DMS153 (cell line): ENCODE results near the gene FXR2.
"Not testable (repeated sequence)": the region's sequence is repeated elsewhere in the genome, so short reads cannot be mapped to it uniquely, and the experiment has no call there.

Experiments used
- DNase-seq: peaks from one replicate; lab custom pipeline; 2025; lab: John Stamatoyannopoulos, UW

FXR2 gene

DNA sequence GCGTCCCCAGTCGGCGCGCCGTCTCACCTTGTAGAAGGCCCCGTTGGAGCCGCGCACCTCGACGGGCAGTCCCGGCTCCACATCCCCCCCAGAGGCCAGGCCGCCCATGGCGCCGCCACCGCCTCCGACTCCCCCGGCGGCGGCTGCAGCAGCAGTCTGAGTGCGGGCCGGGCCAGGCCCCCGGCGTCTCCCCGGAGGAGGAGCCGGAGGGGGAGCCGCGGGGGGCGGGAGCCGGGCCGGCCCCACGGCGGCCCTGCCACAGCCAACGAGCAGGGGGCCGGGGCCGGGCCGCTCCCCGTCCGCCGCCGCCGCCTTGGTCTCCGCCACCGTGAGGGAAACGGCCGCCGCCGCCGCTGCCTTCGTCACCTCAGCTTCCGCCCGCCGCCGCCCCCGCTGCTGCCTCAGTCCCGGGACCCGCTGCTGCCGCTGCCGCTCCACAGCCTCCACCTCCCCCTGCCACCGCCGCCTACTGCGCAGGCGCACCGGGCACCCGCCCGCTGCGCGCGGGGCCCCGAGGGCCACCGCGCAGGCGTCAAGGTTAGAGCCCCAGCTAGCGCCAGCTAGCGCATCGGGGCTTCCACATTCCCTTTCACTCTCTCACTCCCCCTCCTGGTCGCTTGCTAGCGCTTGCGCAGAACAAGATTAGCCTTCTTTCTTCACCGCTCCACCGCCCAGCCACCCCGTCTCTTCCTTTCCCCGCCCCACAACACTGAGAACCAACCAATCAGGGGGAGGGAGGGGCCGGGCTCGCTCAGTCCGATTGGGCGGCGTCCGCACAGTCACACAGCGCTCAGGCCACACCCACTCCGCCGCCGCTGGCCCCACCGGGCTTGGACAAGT, at the start of gene FXR2:
TSS of gene FXR2 (minus strand) at position 473 of the 840 bp plus-strand sequence. CDS start at position 108, 365 bp downstream.
- DNase-seq: peak; percentile 96

DNA sequence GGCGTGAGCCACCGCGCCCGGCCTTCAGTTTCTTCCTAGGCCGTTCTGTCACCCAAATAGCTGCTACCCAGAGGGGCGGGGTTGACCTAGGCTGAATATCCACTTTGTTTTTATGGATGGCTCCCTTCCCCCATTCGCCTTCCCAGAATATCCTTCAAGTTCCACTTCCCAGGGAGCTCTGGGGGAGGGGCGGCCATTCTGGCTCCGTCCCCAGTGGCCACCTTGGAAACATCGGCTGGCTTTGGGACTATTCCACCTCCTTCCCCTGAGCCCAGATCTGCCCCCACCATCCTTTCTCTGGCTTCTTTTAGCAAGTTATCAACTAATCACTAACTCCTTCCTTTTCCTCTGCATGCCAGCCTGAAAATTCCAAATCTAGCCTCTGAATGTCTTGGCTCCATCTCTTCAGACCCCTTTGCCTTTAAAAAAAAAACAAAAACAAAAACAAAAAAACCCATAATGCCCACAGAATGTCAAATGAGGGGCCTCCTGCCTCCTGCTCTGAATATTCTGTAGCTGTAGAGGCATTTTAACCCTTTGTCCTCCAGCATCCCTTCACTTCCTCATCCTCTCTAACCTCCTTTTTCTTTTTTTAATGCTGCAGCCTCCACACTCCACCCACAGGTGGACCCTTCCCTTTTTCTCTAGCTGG, 42.4 kb upstream of the FXR2 start:
- DNase-seq: no peak

DNA sequence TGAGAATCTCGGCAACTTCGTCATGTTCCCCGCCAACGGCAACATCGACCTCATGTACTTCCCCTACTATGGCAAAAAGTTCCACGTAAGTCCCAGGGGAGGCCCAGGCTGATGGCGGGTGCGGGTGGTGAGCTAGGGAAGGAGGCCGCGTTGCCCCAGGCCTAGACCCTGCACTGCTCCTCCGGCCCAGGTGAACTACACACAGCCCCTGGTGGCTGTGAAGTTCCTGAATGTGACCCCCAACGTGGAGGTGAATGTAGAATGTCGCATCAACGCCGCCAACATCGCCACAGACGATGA, 40.8 kb upstream of the FXR2 start:
- no peak for DNase-seq

DNA sequence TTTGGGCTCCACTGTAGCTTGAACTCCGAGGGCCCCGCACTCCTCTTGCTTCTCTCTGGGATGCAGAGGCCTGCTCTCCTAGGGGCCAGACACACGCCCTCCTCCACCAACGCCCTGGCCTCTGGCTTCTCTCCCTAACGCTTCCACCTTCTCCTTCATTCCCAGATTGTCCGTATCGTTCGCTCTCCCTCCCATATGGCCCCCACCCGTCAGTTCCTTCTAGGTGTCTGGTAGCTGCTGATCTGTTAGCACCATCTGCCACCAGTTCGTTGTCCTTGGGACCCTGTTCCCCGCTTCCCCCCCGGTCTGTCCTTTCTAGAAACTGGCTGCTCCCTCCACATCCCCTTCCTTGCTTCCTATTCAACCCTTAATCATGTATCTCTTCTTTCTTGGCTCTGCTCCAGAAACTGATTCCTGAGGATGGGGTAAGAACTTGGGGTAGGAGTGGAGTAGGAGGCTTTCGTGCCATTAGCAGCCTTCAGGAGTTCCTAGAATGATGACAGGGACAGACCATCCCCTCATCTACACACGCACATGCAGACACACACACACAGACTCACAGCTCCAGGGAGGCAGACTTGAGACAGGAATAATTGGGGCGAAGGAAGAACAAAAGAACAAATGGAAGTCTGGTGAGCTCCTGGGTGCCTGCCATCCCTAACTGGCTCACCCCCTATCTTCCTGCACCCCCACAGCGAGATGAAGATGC, 40.3 kb upstream of the FXR2 start:
- DNase-seq: no peak

DNA sequence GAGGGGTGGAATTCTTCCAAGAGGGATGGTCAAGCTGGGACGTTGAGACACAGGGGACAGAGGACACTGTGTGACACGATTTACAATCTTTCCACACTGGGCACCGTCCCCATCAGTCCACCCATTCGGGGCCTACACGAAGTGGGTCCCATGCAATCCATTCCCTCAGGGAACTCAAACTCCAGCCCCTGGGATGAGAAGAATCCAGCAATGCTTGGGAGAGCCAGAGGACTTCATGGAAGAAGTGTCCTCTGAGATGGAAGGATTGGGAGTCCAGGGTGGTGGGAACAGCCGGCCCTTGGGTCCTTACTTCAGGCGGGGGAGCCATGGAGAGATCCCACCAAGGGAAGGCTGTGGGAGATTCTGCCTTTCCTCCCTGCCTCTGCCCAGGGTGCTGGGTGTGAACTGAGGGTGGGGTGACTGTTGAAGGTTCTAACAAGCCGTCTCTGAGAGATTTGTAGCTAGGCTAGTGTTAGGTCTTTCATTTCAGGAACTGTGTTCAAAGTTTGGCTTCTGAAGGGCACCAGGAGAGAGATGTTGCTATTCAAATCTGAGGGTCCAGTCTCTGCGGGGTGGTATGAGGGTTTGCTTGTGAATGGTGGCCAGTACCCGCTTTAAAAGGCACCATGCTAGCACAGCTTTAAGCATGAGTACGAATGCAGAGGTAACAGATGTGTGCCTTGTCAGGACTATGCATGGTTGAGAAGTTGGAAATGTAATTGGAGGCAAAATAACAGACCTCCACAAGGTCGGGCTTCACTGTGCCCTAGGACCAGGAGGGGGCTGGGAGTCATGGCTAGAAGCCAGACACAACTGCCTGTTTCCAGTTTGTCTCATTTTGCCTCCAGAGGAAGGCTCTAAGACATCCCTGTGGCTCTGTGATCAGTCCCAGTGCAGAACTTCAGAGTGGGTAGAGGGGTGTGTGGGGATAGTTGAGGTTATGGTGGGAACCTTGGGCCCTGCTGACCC, 38.0 kb upstream of the FXR2 start:
- DNase-seq: no peak

DNA sequence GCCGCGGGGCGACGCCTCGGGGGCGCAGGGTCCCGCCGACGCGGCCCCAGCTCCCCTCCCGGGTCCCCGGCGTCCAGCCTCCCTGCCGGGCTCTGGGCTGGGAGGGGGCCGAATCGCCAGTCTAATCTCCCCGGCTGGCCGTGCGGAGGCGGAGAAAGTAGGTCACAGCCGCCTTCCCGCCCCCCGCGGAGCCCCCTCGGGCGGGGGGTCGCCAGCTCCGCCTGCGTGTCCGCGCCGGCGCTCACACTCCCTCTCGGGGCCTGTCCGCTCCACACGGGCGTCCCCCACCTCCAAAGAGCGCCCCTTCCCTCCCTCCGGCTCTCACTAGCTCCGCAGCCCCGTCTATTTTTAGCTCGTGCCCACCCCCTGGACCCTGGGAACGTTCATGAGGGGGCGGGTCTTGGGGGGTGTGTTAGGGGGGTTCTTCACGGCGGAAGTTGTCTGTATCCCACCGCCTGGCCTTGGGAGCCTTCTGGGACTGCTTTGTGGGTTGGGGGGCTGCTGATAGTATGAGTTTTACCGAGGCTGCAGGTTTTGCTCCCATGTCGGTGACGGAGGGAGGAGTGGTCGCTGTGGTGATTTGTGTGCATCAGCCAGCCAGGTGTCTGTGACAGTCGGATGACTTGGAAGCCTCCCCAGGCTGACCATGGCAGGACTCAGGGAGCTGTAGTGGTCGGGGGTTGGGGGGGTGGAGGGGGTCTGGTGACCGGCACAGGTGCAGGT, 37.1 kb upstream of the FXR2 start:
- DNase-seq: no peak

DNA sequence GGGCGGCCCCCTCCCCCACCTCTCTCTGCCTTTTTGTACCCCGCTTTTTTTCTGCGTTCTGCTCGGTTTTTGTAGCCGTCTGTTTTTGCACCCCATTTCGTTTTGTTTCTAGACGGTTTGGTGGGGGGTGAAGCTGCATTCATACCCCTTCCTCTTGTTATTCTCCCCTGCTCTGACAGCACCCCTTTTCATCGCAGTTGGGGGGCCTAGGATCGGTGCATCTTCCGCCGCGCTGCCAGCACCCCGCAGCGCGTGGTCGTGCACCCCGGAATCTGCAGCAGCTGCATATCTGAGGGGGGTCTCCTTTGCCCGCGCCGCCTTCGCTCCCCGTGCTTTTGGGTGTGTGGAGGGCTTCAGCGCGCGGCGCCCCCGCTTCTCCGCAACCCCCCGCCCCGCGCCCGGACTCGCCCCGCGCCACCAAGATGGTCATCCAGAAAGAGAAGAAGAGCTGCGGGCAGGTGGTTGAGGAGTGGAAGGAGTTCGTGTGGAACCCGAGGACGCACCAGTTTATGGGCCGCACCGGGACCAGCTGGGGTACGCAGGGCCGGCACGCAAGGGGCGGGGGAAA, 36.5 kb upstream of the FXR2 start:
- no peak for DNase-seq

DNA sequence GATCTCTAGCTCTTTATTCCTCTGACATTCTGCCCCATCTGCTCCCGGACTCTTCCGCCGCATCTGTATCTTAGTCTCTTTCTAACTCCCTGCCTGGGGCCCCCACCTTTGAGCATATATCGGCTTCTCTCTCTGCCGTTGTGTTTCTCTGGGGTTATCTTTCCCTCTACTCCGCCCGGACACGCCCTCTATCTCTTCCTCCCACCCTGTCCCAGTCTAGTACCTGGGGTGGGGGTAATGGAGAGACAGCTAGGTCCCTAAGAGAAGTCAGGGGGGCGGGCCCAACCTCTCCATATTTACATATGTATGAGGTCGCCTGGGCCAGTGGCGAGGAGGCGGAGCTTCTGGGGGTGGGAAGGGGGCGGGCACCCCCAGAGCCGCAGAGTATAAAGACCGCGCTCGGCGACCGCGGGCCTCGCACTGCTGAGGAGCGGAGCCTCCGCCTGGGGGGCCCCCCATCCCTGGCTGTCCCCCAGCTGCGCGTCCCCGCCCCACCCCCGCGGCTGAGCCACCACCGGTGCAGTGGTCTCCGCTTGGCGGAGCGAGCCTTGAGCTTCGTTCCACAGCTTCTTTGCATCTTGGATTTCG, 35.9 kb upstream of the FXR2 start, which contains the start of gene ATP1B2:
TSS of gene ATP1B2 (plus strand) at position 418 of the 588 bp plus-strand sequence. CDS start 593 bp downstream, outside the sequence.
- no peak for DNase-seq

DNA sequence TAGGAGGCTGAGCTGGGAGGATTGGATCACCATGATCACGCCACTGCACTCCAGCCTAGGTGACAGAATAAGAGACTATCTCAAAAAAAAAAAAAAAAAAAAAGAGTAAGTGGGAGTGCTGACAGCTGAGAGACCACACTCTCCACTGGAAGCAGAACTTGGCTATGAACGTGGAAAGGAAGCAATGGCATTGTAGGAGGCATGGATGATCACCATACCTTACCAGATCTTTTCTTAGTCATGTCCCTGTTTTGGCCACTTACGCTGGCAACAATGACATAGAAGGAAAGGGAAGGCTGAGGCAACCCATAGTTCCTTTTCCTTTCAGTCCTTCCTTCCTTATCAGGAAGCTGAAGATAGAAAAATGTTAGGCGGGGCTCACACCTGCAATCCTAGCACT, 32.3 kb upstream of the FXR2 start:
- DNase-seq: no peak

DNA sequence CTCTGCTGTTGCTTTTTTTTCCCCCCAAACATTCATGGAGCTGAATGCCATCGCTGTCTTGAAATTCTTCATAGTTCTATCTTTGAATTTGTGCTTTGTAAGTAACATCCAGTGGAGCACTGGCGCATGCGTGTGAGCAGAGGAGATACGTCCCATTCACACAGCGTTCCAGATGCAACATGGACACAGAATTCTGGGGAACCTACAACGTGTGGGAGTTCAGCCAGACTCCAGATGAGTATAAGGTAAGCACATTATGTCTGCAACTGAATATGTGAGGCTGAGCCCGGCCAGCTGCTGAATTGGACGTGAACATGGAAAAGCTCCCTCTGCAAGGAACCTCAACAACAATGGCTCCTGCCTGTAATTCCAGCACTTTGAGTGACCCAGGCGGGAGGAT, 31.8 kb upstream of the FXR2 start:
- DNase-seq: no peak

DNA sequence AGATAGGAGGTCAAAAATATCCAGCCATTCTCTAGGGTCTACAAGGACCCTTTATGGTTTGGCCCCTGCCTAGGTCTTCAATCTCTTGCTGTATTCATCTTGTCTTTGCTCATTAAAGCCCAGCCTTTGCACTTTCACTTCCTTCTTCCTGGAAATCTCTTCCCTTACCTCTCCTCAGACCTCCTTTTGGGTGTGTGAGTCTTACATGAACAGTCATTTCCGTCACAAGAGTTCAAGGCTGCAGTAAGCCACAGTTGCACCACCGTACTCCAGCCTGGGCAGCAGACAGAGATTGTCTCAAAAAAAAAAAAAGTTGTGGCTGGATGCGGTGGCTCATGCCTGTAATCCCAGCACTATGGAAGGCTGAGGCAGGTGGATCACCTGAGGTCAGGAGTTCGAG, 30.1 kb upstream of the FXR2 start:
- DNase-seq: no peak

DNA sequence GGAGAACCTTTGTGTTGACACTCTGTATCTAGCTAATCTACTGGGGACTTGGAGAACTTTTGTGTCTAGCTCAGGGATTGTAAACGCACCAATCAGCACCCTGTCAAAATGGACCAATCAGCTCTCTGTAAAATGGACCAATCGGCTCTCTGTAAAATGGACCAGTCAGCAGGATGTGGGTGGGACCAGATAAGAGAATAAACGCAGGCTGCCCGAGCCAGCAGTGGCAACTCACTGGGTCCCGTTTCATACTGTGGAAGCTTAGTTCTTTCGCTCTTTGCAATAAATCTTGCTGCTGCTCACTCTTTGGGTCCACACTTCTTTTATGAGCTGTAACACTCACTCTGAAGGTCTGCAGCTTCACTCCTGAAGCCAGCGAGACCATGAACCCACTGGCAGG, 26.9 kb upstream of the FXR2 start:
- DNase-seq: not testable (repeated sequence)

DNA sequence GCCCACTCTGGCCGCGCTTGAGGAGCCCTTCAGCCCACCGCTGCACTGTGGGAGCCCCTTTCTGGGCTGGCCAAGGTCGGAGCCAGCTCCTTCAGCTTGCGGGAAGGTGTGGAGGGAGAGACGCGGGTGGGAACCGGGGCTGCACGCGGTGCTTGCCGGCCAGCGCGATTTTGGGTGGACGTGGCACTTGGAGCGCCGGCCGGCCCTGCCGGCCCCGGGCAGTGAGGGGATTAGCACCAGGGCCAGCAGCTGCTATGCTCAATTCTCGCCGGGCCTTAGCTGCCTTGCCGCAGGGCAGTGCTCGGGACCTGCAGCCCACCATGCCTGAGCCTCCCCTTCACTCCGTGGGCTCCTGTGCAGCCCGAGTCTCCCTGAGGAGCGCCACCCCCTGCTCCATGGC, 26.1 kb upstream of the FXR2 start:
- DNase-seq: no peak

DNA sequence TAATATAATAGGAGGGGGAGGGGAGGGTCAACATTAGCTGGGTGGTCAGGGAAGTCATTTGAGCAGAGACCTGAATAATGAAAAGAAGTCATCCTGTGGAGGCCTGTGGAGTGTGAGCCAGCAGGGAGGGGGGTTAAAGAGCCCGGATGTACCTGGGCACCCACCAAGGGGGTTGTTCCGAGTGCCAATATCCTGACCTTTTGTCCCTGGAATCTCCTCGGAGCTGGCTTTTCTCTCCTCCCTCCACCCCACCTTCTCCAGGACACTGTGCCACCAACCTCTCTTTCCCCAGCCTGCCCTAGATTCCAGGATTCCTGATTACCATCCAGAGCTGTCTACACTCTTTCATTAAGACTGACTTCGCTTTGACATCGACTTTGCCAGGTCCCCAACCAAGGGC, 21.5 kb upstream of the FXR2 start:
- DNase-seq: no peak

DNA sequence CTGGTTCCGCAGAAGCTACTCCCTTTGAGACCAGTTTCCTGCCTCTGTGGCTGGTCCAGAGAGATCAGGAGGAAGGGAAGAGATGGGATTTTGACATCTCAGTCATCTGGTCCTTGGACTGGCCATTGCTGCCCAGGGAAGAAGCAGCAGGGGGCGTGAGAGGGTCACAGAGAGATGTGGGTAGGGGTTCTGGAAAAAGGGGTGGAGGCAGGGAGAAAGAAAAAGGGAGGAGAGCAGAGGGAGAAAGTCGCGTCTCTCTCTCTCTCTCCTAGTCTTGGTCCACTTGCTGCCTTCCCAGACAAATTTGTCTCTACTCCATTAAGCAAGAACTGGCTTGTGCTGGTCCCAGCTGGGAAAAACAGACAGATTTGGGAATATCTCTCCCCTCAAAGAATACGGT, 19.7 kb upstream of the FXR2 start:
- DNase-seq: no peak

DNA sequence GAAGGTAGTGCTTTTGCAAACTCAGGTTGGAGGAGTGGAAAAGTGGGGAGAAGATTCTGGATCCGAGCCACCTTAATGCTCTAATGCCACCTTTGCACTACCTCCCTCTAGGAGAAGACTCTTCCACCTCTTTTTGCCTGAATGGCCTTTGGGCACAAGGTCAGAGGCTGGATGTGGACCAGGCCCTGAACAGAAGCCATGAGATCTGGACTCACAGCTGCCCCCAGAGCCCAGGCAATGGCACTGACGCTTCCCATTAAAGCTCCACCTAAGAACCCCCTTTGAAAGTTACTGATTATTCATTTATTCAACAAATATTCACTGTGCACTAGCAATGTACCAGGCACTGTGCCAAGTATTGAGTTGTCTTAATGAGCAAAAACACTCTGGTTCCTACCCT, 18.4 kb upstream of the FXR2 start:
- DNase-seq: no peak

DNA sequence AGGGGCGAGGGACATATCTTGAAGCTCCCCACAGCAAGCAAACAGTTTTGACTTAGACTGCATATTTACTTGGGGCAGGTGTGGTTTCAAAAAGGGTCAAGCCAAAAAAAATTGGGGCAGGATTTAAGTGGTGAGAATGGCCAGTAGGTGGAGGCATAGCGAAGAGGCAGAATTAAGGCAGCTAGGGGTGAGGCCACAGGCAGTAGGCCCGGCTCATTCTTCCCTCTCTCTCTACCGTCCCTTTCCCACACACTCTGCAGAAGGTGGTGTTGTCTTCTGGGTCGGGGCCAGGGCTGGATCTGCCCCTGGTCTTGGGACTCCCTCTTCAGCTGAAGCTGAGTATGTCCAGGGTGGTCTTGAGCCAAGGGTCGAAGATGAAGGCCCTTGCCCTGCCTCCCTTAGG, 17.8 kb upstream of the FXR2 start:
- DNase-seq: no peak

DNA sequence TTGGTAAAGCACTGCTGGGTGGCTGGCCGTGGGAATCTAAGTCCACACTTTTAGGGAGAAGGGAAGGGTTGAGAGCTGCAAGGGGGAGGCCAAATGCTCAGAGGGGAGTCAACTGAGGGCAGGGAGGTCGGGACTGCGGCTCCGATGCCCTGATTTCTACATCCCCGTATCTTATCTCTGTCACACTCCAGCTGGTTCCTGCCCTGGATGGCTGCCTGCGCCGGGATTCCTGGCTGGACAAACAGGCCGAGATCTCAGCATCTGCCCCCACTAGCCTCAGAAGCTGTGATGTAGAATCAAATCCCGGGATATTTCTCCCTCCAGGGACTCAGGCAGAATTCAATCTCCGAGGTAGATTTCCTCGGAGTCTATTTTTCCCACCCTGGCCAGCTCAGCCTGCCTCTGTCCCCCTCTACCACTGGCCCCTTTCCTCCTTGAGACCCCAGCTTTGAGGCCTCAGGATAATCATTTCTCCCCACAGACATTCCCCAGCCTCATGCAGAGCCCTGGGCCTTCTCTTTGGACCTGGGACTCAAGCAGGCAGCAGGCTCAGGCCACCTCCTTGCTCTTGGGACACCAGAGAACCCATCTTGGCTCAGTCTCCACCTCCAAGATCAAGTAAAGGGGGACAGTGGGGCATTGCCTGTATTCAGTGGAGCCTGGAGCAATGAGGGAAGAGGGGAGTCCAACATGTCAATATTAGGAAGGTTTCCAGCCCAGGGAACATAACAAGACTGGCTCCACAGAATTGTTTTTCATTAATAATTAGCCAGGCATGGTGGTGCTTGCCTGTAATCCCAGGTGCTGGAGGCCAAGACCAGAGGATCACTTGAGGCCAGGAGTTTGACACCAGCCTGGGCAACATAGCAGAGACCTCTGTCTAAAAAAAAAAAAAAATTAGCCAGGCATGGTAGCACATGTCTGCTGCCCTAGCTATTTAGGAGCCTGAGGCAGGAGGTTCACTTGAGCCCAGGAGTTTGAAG, 17.0 kb upstream of the FXR2 start:
- no peak for DNase-seq

DNA sequence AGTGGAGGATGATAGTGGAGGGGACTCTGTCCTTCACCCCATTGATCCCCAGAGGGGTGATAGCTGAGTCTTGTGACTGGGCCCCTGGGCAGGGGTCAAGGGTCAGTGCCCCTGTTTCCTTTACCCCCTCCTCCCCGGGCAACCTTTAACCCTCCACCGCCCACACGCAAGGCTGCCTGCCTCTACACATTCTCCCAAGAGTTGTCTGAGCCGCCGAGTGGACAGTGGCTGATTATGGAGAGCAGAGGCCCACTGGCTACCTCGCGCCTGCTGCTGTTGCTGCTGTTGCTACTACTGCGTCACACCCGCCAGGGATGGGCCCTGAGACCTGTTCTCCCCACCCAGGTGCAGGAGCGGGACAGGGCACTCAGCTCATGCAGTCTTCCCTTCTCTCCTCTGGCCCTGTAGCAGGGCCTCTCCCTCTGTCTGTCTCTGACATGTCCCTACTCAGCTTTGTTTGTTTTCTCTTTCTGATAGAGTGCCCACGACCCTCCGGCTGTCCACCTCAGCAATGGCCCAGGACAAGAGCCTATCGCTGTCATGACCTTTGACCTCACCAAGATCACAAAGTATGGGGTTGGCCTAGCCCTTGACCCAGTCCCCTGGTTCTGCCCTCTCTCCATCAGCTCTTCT, 15.4 kb upstream of the FXR2 start, which contains the start of gene SHBG:
TSS of gene SHBG (plus strand) at position 197 of the 633 bp plus-strand sequence. CDS start at position 235, 38 bp downstream.
- DNase-seq: no peak
